DND-41 (cell line): ENCODE results near the gene GHRL.
"Not testable (repeated sequence)": the region's sequence is repeated elsewhere in the genome, so short reads cannot be mapped to it uniquely, and the experiment has no call there.

Experiments
- ATAC-seq: fragments of 200-7000 bp; cut with Tn5 transposase; 3 replicates; pipeline ENCODE4 v1.9.1; 2021; ENCODE audit warnings: low read depth; ENCODE audit not compliant: insufficient read depth
- DNase-seq: peaks from one replicate; pipeline ENCODE4 v3.0.0-alpha.2; 2020
- H2AFZ ChIP-seq: 2 replicates; pipeline ENCODE4 v1.6.0; 2012; ENCODE audit warnings: low read depth, low read length
- H3K27ac ChIP-seq: 2 replicates; pipeline ENCODE4 v1.5.1; 2012; ENCODE audit warnings: low read length, inconsistent platforms
- H3K27me3 ChIP-seq: fragments of 200-600 bp; sonication (generic); 2 replicates; pipeline ENCODE4 v1.6.0; 2012; ENCODE audit warnings: low read length, mild to moderate bottlenecking, inconsistent platforms; ENCODE audit not compliant: insufficient read depth, poor library complexity
- H3K36me3 ChIP-seq: 2 replicates; pipeline ENCODE4 v1.5.1; 2012; ENCODE audit warnings: low read length, inconsistent platforms; ENCODE audit not compliant: insufficient read depth
- H3K4me1 ChIP-seq: 2 replicates; pipeline ENCODE4 v1.5.1; 2012; ENCODE audit warnings: mild to moderate bottlenecking, low read length; ENCODE audit not compliant: insufficient read depth
- H3K4me2 ChIP-seq: 2 replicates; pipeline ENCODE4 v1.6.0; 2012; ENCODE audit warnings: mild to moderate bottlenecking, moderate library complexity, low read length, inconsistent platforms; ENCODE audit not compliant: insufficient read depth
- H3K4me3 ChIP-seq, 2 experiments: fragments of 200-600 bp in 1 of 2; shearing (Covaris generic) in 1 of 2; 2 replicates each; pipeline ENCODE4 v1.5.1; 2012 to 2016; ENCODE audit warnings: inconsistent platforms in 2 of 2, low read length in 2 of 2, mild to moderate bottlenecking in 2 of 2, low read depth in 1 of 2, moderate library complexity in 1 of 2
- H3K79me2 ChIP-seq: 2 replicates; pipeline ENCODE4 v1.6.0; 2012; ENCODE audit warnings: low read length, inconsistent platforms; ENCODE audit not compliant: insufficient read depth
- H3K9ac ChIP-seq: 2 replicates; pipeline ENCODE4 v1.6.0; 2012; ENCODE audit warnings: low read depth, mild to moderate bottlenecking, inconsistent platforms, low read length, moderate library complexity
- H3K9me3 ChIP-seq: 2 replicates; pipeline ENCODE4 v1.5.1; 2012; ENCODE audit warnings: low read length, moderate library complexity, mild to moderate bottlenecking, inconsistent platforms; ENCODE audit not compliant: insufficient read depth, severe bottlenecking
- H4K20me1 ChIP-seq: 2 replicates; pipeline ENCODE4 v1.6.0; 2012; ENCODE audit warnings: low read length; ENCODE audit not compliant: insufficient read depth
- EZH2 ChIP-seq: IDR thresholded peaks from 3 replicates; pipeline ENCODE4 v1.6.1; 2012; ENCODE audit warnings: borderline replicate concordance, low read depth, mild to moderate bottlenecking, moderate library complexity, low read length, inconsistent platforms; ENCODE audit not compliant: severe bottlenecking
- TF ChIP-seq, protein P1 (sequence below): IDR thresholded peaks from 2 replicates; pipeline ENCODE4 v1.5.1; 2012; ENCODE audit warnings: borderline replicate concordance, low read length, moderate library complexity, mild to moderate bottlenecking; ENCODE audit not compliant: poor library complexity, severe bottlenecking; ENCODE audit errors: extremely low read depth

The GHRL gene

DNA sequence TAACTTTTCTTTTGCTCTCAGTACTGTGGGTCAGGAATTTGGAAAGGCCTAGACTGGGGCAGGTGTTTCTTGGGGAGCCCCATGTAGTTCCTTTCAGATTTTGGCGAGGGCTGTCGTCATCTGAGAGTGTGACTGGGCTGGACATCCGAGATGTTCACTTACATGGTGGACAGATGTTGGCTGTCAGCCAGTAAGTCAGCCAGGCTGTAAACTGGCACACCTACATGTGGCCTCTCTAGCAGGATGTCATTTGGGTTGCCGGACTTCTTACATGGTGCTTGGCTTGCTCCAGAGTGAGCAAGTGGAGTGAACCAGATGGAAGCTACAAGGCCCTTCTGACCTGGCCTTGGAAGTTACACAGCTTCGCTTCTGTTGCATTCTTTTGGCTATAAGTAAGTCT, 23.8 kb downstream of the GHRL start:
- Histone ChIP-seq H4K20me1 (peaks cover 61% of the 10 kb centered on the region), H3K79me2 (peaks cover 98% of the 10 kb centered on the region), H3K9ac (no peak overlapping the region), H2AFZ (no peak overlapping the region), H3K4me3 (no peak overlapping the region), H3K9me3 (no peaks in the 10 kb centered on the region), H3K27ac (no peak overlapping the region), H3K4me1 (peaks cover 3% of the 10 kb centered on the region; the same call in 1 of the 2 replicates), H3K4me2 (no peak overlapping the region), H3K36me3 (peaks cover 90% of the 10 kb centered on the region), H3K27me3 (no peaks in the 10 kb centered on the region)
- TF ChIP-seq, protein P1, sequence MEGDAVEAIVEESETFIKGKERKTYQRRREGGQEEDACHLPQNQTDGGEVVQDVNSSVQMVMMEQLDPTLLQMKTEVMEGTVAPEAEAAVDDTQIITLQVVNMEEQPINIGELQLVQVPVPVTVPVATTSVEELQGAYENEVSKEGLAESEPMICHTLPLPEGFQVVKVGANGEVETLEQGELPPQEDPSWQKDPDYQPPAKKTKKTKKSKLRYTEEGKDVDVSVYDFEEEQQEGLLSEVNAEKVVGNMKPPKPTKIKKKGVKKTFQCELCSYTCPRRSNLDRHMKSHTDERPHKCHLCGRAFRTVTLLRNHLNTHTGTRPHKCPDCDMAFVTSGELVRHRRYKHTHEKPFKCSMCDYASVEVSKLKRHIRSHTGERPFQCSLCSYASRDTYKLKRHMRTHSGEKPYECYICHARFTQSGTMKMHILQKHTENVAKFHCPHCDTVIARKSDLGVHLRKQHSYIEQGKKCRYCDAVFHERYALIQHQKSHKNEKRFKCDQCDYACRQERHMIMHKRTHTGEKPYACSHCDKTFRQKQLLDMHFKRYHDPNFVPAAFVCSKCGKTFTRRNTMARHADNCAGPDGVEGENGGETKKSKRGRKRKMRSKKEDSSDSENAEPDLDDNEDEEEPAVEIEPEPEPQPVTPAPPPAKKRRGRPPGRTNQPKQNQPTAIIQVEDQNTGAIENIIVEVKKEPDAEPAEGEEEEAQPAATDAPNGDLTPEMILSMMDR = no peak
- no peak for TF ChIP-seq EZH2
- DNase-seq = no peak
- ATAC-seq = no peak

DNA sequence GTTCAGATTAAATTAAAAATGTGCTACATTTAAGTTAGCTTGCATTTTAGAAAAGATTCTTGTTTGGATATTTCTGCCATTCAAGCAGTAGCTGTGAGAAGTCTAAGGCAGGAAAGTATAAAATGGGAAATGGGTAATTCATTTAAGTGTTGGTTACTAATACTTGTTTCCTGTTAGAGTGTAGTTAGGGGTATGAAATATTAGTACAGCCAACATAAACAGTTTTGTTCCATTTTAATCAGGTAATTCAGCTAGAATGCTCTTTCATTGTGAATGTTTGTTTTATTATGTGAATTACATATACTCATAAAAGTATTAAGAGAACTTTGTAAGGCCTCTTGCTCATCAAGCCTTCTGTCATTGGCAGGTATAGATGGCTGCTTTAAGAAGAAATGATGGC, 24.6 kb downstream of the GHRL start:
- Histone ChIP-seq H3K4me1 (peaks cover 8% of the 10 kb centered on the region; the same call in 1 of the 2 replicates), H3K27me3 (no peaks in the 10 kb centered on the region), H3K79me2 (peaks cover 98% of the 10 kb centered on the region), H3K36me3 (peaks cover 91% of the 10 kb centered on the region), H3K4me3 (no peak overlapping the region), H3K4me2 (no peak overlapping the region), H3K9ac (no peak overlapping the region), H4K20me1 (peaks cover 61% of the 10 kb centered on the region), H3K9me3 (no peaks in the 10 kb centered on the region), H2AFZ (no peak overlapping the region), H3K27ac (no peak overlapping the region)
- ATAC-seq = no peak
- TF ChIP-seq EZH2 = no peak
- TF ChIP-seq, protein P1 = no peak
- no peak for DNase-seq

DNA sequence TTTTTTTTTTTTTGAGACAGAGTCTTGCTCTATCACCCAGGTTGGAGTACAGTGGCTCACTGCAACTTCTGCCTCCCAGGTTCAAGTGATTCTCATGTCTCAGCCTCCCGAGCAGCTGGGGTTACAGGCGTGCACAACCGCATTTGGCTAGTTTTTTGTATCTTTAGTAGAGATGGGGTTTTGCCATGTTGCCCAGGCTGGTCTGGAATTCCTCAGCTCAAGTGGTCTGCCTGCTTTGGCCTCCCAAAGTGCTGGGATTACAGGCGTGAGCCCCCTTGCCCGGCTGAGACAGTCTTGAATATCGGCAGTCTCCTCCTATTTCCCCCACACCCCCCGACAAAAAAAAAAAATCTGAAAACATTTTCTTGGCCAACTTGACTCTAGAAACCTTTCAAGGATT, 25.8 kb downstream of the GHRL start:
- not testable (repeated sequence) for H3K9ac ChIP-seq, H3K27me3 ChIP-seq, H3K27ac ChIP-seq, H2AFZ ChIP-seq, H3K4me3 ChIP-seq, H3K4me1 ChIP-seq, ATAC-seq, DNase-seq, H3K9me3 ChIP-seq, H3K4me2 ChIP-seq
- peaks cover 57% of the 10 kb centered on the region for H4K20me1 ChIP-seq
- peaks cover 92% of the 10 kb centered on the region for H3K36me3 ChIP-seq
- H3K79me2 ChIP-seq = peaks cover 98% of the 10 kb centered on the region

DNA sequence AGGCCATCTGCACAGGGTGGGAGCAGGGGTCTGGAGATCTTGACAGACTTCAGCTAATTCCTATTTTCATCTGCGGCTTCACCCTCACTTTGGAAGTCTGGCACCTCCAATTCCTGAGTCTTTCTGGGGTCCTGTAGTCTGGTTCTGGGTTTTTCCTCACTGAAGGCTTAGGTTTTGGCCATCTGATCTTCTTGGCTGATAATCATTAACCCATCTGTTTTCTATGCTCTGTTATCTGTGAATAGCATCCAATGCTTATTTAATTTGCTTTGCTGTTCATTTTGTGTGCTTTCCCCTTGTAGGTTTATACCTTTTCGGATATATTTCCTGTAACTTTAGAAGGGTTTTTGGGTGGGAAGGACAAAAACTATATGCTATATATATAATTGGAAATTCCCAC, 26.9 kb downstream of the GHRL start:
- Histone ChIP-seq H3K79me2 (peaks cover 97% of the 10 kb centered on the region), H3K4me1 (peaks cover 11% of the 10 kb centered on the region; the same call in 1 of the 2 replicates), H4K20me1 (peaks cover 65% of the 10 kb centered on the region), H3K27ac (no peak overlapping the region), H3K9ac (no peak overlapping the region), H3K36me3 (peaks cover 93% of the 10 kb centered on the region), H3K4me3 (no peak overlapping the region), H3K9me3 (no peaks in the 10 kb centered on the region), H3K4me2 (no peak overlapping the region), H3K27me3 (no peaks in the 10 kb centered on the region), H2AFZ (no peak overlapping the region)
- DNase-seq = no peak
- no peak for TF ChIP-seq EZH2
- TF ChIP-seq, protein P1 = no peak
- no peak for ATAC-seq
